ENCODE measurements around the gene SCD5.

The SCD5 gene

GRCh38 chr4:82606622-82607021 lies 192.0 kb downstream of the SCD5 start:
- DNase-seq (ENCODE audit: low read depth in 1 of 2, low spot score in 1 of 2) = no peak
- Histone ChIP-seq H3K4me3 (replicated peaks; ENCODE audit: insufficient read depth, low read length) (no peak overlapping the region), H3K27ac (replicated peaks) (no peak overlapping the region), H3K27me3 (ENCODE audit: insufficient read depth, poor library complexity, severe bottlenecking) (no peaks in the 10 kb centered on the region)
- no peak for TF ChIP-seq GABPA (IDR thresholded peaks at IDR 0.05; ENCODE audit: low read depth)
- TF ChIP-seq CTCF (IDR thresholded peaks at IDR 0.05; ENCODE audit: insufficient read depth, low read length) = no peak
- TF ChIP-seq POLR2AphosphoS5 (IDR thresholded peaks at IDR 0.05; ENCODE audit: low read depth) = no peak
- TF ChIP-seq SPI1 (IDR thresholded peaks at IDR 0.05; ENCODE audit: borderline replicate concordance, low read depth) = no peak
- no peak for TF ChIP-seq REST (IDR thresholded peaks at IDR 0.05; ENCODE audit: insufficient replicate concordance, low read depth)

- H3K4me3 ChIP-seq (replicated peaks; ENCODE audit: insufficient read depth, low read length) = no peak overlapping the region
- no peak for DNase-seq (ENCODE audit: low read depth in 1 of 2, low spot score in 1 of 2)
- TF ChIP-seq SPI1 (IDR thresholded peaks at IDR 0.05; ENCODE audit: borderline replicate concordance, low read depth) (no peak), GABPA (IDR thresholded peaks at IDR 0.05; ENCODE audit: low read depth) (no peak), POLR2AphosphoS5 (IDR thresholded peaks at IDR 0.05; ENCODE audit: low read depth) (no peak), CTCF (IDR thresholded peaks at IDR 0.05; ENCODE audit: insufficient read depth, low read length) (no peak), REST (IDR thresholded peaks at IDR 0.05; ENCODE audit: insufficient replicate concordance, low read depth) (no peak)
- no peaks in the 10 kb centered on the region for H3K27me3 ChIP-seq (ENCODE audit: insufficient read depth, poor library complexity, severe bottlenecking)
- no peak overlapping the region for H3K27ac ChIP-seq (replicated peaks)
Observed at GRCh38 chr4:82604522-82604921, 194.1 kb downstream of the SCD5 start.

GRCh38 chr4:82601242-82602015 lies 197.2 kb downstream of the SCD5 start:
- Histone ChIP-seq H3K27ac (replicated peaks) (no peak overlapping the region), H3K4me3 (replicated peaks; ENCODE audit: insufficient read depth, low read length) (no peak overlapping the region), H3K27me3 (ENCODE audit: insufficient read depth, poor library complexity, severe bottlenecking) (no peaks in the 10 kb centered on the region)
- no peak for TF ChIP-seq CTCF (IDR thresholded peaks at IDR 0.05; ENCODE audit: insufficient read depth, low read length)
- TF ChIP-seq GABPA (IDR thresholded peaks at IDR 0.05; ENCODE audit: low read depth) = no peak
- TF ChIP-seq REST (IDR thresholded peaks at IDR 0.05; ENCODE audit: insufficient replicate concordance, low read depth) = no peak
- TF ChIP-seq POLR2AphosphoS5 (IDR thresholded peaks at IDR 0.05; ENCODE audit: low read depth) = no peak
- no peak for DNase-seq (ENCODE audit: low read depth in 1 of 2, low spot score in 1 of 2)

Measured in HL-60 (cell line).